Naive thymus-derived CD4-positive, alpha-beta T cell (primary cell): ENCODE results near the gene ADAMTS17. TPM values are rescaled to one million over a fixed set of nuclear protein-coding genes. Genes with fewer than 3 reads are reported as not detected.

Source experiments
- ATAC-seq: fragments of 150-1000 bp; cut with Tn5 transposase; 2 replicates; pipeline ENCODE4 v1.10.0; 2021; ENCODE audit warnings: mild to moderate bottlenecking, moderate library complexity
- CTCF ChIA-PET: fragments of 350-600 bp; sonication (Branson Sonifier 250); formaldehyde crosslinking; loops from one replicate; lab custom pipeline; 2021; ENCODE audit warnings: antibody characterized with exemption; lab: Charles Lee
- POLR2A ChIA-PET: fragments of 350-600 bp; sonication (Branson Sonifier 250); formaldehyde crosslinking; loops from one replicate; lab custom pipeline; 2021; ENCODE audit warnings: antibody characterized with exemption, inconsistent platforms; lab: Charles Lee
- DNase-seq, 9 donors: peaks; one replicate each; pipeline versions ENCODE4 v3.0.0 to v3.0.0-alpha.2; 2020 to 2022; ENCODE audit warnings: mixed read lengths in 1 of 9
- H3K27ac ChIP-seq: one replicate; pipeline ENCODE4 v1.7.0; 2013; ENCODE audit warnings: mild to moderate bottlenecking, low read depth, low read length, moderate library complexity
- H3K27me3 ChIP-seq, 2 donors: one replicate each; pipeline ENCODE4 v1.7.0; 2013; ENCODE audit warnings: low read length in 2 of 2, mild to moderate bottlenecking in 2 of 2, moderate library complexity in 2 of 2; ENCODE audit not compliant: control insufficient read depth in 2 of 2, insufficient read depth in 2 of 2
- H3K36me3 ChIP-seq, 3 experiments: 1 replicate in 2 of 3; 2 replicates in 1 of 3; pipeline ENCODE4 v1.7.0; 2013; ENCODE audit warnings: low read length in 3 of 3, mild to moderate bottlenecking in 3 of 3, moderate library complexity in 1 of 3; ENCODE audit not compliant: insufficient read depth in 3 of 3, control insufficient read depth in 2 of 3
- H3K4me1 ChIP-seq, 2 donors: one replicate each; pipeline ENCODE4 v1.7.0; 2013; ENCODE audit warnings: low read length in 2 of 2, mild to moderate bottlenecking in 2 of 2, moderate library complexity in 1 of 2; ENCODE audit not compliant: control insufficient read depth in 2 of 2, insufficient read depth in 2 of 2
- H3K4me3 ChIP-seq: 2 replicates; pipeline ENCODE4 v1.7.0; 2013; ENCODE audit warnings: mild to moderate bottlenecking, low read length
- H3K9me3 ChIP-seq, 3 experiments: 1 replicate in 2 of 3; 2 replicates in 1 of 3; pipeline ENCODE4 v1.7.0; 2013; ENCODE audit warnings: low read length in 3 of 3; ENCODE audit not compliant: control insufficient read depth in 2 of 3
- H3K27ac Mint-ChIP-seq, 9 donors: one replicate each; pipeline ENCODE4 v1.8.0; 2020 to 2022; ENCODE audit warnings: mixed read lengths in 9 of 9, mild to moderate bottlenecking in 8 of 9, moderate library complexity in 5 of 9, inconsistent platforms in 2 of 9
- H3K27me3 Mint-ChIP-seq, 5 donors: one replicate each; pipeline ENCODE4 v1.8.0; 2021 to 2022; ENCODE audit warnings: mixed read lengths in 5 of 5, mild to moderate bottlenecking in 1 of 5
- H3K36me3 Mint-ChIP-seq, 5 donors: one replicate each; pipeline ENCODE4 v1.8.0; 2020 to 2022; ENCODE audit warnings: mixed read lengths in 5 of 5, mild to moderate bottlenecking in 3 of 5, inconsistent platforms in 1 of 5
- H3K4me1 Mint-ChIP-seq, 7 donors: one replicate each; pipeline ENCODE4 v1.8.0; 2020 to 2022; ENCODE audit warnings: mixed read lengths in 7 of 7, mild to moderate bottlenecking in 3 of 7, inconsistent platforms in 1 of 7
- H3K4me3 Mint-ChIP-seq, 10 donors: one replicate each; pipeline ENCODE4 v1.8.0; 2020 to 2022; ENCODE audit warnings: mild to moderate bottlenecking in 10 of 10, mixed read lengths in 10 of 10, moderate library complexity in 6 of 10, inconsistent platforms in 2 of 10
- H3K9me3 Mint-ChIP-seq, 11 donors: one replicate each; pipeline ENCODE4 v1.8.0; 2020 to 2022; ENCODE audit warnings: mixed read lengths in 11 of 11, mild to moderate bottlenecking in 4 of 11, inconsistent platforms in 1 of 11, moderate library complexity in 1 of 11
- intact Hi-C, 2 donors: fragments of 100-400 bp; cut with micrococcal nuclease; formaldehyde crosslinking; loops; one replicate each; pipeline ENCODE4 v1.15.1; 2023
- polyA plus RNA-seq, 2 donors: library from polyadenylated mRNA; unstranded; fragments of 300-500 nt; fragmentation: Illumina TruSeq; gene quantifications; one replicate each; pipeline ENCODE4 v1.2.3, GENCODE V29; 2021
- total RNA-seq, 6 experiments: library from RNA in 5 of 6; stranded (reverse) in 5 of 6; gene quantifications; 1 replicate in 5 of 6; 2 replicates in 1 of 6; pipeline ENCODE4 v1.2.3 and lab custom pipeline; 2021 to 2026

Gene ADAMTS17
- total and polyA plus RNA-seq, 7 experiments from 2014 or later = 1.5 to 13.5 (median 3.2) TPM

GRCh38 chr15:100334905-100335304 is 6.9 kb downstream of the ADAMTS17 start:
- ChIA-PET CTCF (interaction anchor here (1.2 kb wide), 1 partner anchor 262 kb away, joined by 3 read pairs; no protein-coding TSS in a partner anchor), POLR2A (no interaction called here)
- peaks cover 0 to 26% (median 0%) of the 10 kb centered on the region in 5 donors for H3K27me3 Mint-ChIP-seq
- H3K4me1 Mint-ChIP-seq = peaks cover 43 to 90% (median 85%) of the 10 kb centered on the region in 7 donors
- no peak overlapping the region for H3K4me3 ChIP-seq
- peaks cover 0 to 3% (median 0%) of the 10 kb centered on the region in 5 donors for H3K36me3 Mint-ChIP-seq
- no peak overlapping the region for H3K27ac ChIP-seq
- no peak for ATAC-seq
- DNase-seq = no peak
- H3K27me3 ChIP-seq = no peaks in the 10 kb centered on the region
- H3K36me3 ChIP-seq = no peaks in the 10 kb centered on the region
- no peak overlapping the region for H3K27ac Mint-ChIP-seq
- peak overlapping the region in 4 of 10 donors; percentile 1 to 50 (median 22) for H3K4me3 Mint-ChIP-seq
- intact Hi-C loops = loop anchor here in 1 of 2 donors (5.0 to 10.0 kb wide), 3 partner anchors 120 to 1063 kb away; no protein-coding TSS in a partner anchor
- H3K9me3 ChIP-seq = no peaks in the 10 kb centered on the region
- peaks cover 51 to 59% of the 10 kb centered on the region in 2 donors for H3K4me1 ChIP-seq
- H3K9me3 Mint-ChIP-seq = peaks cover 0 to 1% (median 0%) of the 10 kb centered on the region in 11 donors

- Mint-ChIP-seq H3K9me3 (peaks cover 0 to 1% (median 0%) of the 10 kb centered on the region in 11 donors), H3K27me3 (peaks cover 0 to 22% (median 0%) of the 10 kb centered on the region in 5 donors), H3K27ac (peak overlapping the region in 1 of 9 donors; percentile 14), H3K4me3 (peak overlapping the region in 6 of 10 donors; percentile 5 to 60 (median 40)), H3K36me3 (peaks cover 0 to 3% (median 0%) of the 10 kb centered on the region in 5 donors), H3K4me1 (peaks cover 44 to 91% (median 85%) of the 10 kb centered on the region in 7 donors)
- intact Hi-C loops = loop anchor here in 1 of 2 donors (10.0 kb wide), 1 partner anchor 120 kb away; no protein-coding TSS in a partner anchor
- H3K9me3 ChIP-seq = no peaks in the 10 kb centered on the region
- no peak overlapping the region for H3K27ac ChIP-seq
- no peaks in the 10 kb centered on the region for H3K27me3 ChIP-seq
- peaks cover 55 to 64% of the 10 kb centered on the region in 2 donors for H3K4me1 ChIP-seq
- H3K36me3 ChIP-seq = no peaks in the 10 kb centered on the region
- no peak for ATAC-seq
- ChIA-PET POLR2A (interaction anchor here (1.0 kb wide), 1 partner anchor 16 kb away, joined by 3 read pairs; no protein-coding TSS in a partner anchor), CTCF (interaction anchor here (0.6 kb wide), 1 partner anchor 71 kb away, joined by 3 read pairs; no protein-coding TSS in a partner anchor)
- DNase-seq = no peak
- H3K4me3 ChIP-seq = no peak overlapping the region
Measured at GRCh38 chr15:100334456-100334855, 7.3 kb downstream of the ADAMTS17 start.

DNA sequence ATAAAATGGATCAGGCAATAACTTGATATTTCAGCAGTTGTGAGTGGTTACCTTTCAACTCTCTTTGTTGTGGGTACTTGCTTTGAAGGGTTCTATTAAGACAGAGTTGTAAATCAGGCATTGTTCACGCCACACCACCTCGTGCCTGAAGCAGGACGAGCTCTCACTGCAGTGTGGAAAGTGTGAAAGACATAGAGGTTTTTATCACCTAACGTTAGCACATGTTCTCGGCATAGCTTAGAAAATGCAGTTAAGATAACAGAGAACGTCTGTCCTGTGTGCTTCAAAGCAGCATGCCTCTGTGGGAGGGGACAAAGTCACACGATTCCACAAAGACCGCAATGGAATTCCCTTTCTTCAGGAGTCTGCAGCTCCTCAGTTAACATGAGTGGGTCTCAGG is 7.8 kb downstream of the ADAMTS17 start:
- ChIA-PET CTCF (interaction anchor here (0.5 to 0.6 kb wide), 2 partner anchors 72 to 670 kb away, joined by 3 read pairs; no protein-coding TSS in a partner anchor), POLR2A (interaction anchor here (1.0 kb wide), 1 partner anchor 16 kb away, joined by 3 read pairs; no protein-coding TSS in a partner anchor)
- H3K27ac ChIP-seq = no peak overlapping the region
- peaks cover 58 to 68% of the 10 kb centered on the region in 2 donors for H3K4me1 ChIP-seq
- no peaks in the 10 kb centered on the region for H3K9me3 ChIP-seq
- H3K36me3 Mint-ChIP-seq = peaks cover 0 to 3% (median 0%) of the 10 kb centered on the region in 5 donors
- H3K27me3 Mint-ChIP-seq = peaks cover 0 to 17% (median 0%) of the 10 kb centered on the region in 5 donors
- H3K27ac Mint-ChIP-seq = peak overlapping the region in 2 of 9 donors; percentile 9 to 38
- no peak overlapping the region for H3K4me3 ChIP-seq
- H3K9me3 Mint-ChIP-seq = peaks cover 0 to 1% (median 0%) of the 10 kb centered on the region in 11 donors
- DNase-seq (no peak), ATAC-seq (no peak)
- peak overlapping the region in 9 of 10 donors; percentile 1 to 60 (median 38) for H3K4me3 Mint-ChIP-seq
- H3K27me3 ChIP-seq = no peaks in the 10 kb centered on the region
- H3K36me3 ChIP-seq = no peaks in the 10 kb centered on the region
- peaks cover 44 to 91% (median 85%) of the 10 kb centered on the region in 7 donors for H3K4me1 Mint-ChIP-seq
- intact Hi-C loops = loop anchor here in 1 of 2 donors (10.0 kb wide), 1 partner anchor 119 kb away; no protein-coding TSS in a partner anchor

- Histone ChIP-seq H3K36me3 (no peaks in the 10 kb centered on the region), H3K4me3 (no peak overlapping the region), H3K27me3 (no peaks in the 10 kb centered on the region), H3K27ac (no peak overlapping the region), H3K9me3 (no peaks in the 10 kb centered on the region), H3K4me1 (peaks cover 58 to 68% of the 10 kb centered on the region in 2 donors)
- DNase-seq (no peak), ATAC-seq (no peak)
- Mint-ChIP-seq H3K36me3 (peaks cover 0 to 6% (median 0%) of the 10 kb centered on the region in 5 donors), H3K27me3 (peaks cover 0 to 10% (median 0%) of the 10 kb centered on the region in 5 donors), H3K9me3 (peaks cover 0 to 1% (median 0%) of the 10 kb centered on the region in 11 donors), H3K4me3 (peak overlapping the region in 2 of 10 donors; percentile 12 to 50), H3K4me1 (peaks cover 41 to 91% (median 84%) of the 10 kb centered on the region in 7 donors), H3K27ac (peak overlapping the region in 1 of 9 donors; percentile 4)
- ChIA-PET CTCF (interaction anchor here (0.5 kb wide), 1 partner anchor 670 kb away, joined by 3 read pairs; no protein-coding TSS in a partner anchor), POLR2A (no interaction called here)
- intact Hi-C loops = loop anchor here in 1 of 2 donors (10.0 kb wide), 1 partner anchor 118 kb away; no protein-coding TSS in a partner anchor
Measured at GRCh38 chr15:100333236-100333635, 8.5 kb downstream of the ADAMTS17 start.

DNA sequence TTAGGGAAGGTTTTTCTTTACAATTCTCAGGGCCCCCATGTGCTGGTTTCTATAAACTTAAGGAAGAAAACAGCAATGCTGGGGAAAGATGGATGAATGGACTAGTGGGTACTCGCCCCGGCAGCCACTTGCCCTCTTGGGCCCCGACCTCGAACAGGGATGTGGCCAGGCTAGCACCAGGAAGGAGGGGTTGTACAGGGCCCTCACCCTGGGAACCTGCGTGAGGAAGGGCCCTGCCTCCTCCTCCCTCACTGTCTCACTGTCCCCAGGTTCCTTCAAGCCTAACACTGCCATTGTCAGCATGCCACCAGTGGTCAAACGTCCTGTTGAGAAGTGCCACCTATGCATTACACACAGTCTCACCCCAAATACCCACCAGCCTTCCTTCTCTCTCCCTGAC is 9.1 kb downstream of the ADAMTS17 start:
- H3K4me3 Mint-ChIP-seq = peak overlapping the region in 2 of 10 donors; percentile 12 to 50
- ATAC-seq = no peak
- Histone ChIP-seq H3K36me3 (no peaks in the 10 kb centered on the region), H3K4me1 (peaks cover 58 to 68% of the 10 kb centered on the region in 2 donors), H3K27ac (no peak overlapping the region), H3K9me3 (no peaks in the 10 kb centered on the region), H3K4me3 (no peak overlapping the region), H3K27me3 (no peaks in the 10 kb centered on the region)
- H3K36me3 Mint-ChIP-seq = peaks cover 0 to 7% (median 0%) of the 10 kb centered on the region in 5 donors
- H3K9me3 Mint-ChIP-seq = peaks cover 0 to 1% (median 0%) of the 10 kb centered on the region in 11 donors
- ChIA-PET CTCF (interaction anchor here (1.6 kb wide), 1 partner anchor 10 kb away, joined by 6 read pairs; no protein-coding TSS in a partner anchor), POLR2A (interaction anchor here (0.6 kb wide), 1 partner anchor 8 kb away, joined by 3 read pairs; no protein-coding TSS in a partner anchor)
- peak overlapping the region in 1 of 9 donors; percentile 4 for H3K27ac Mint-ChIP-seq
- H3K27me3 Mint-ChIP-seq = peaks cover 0 to 9% (median 0%) of the 10 kb centered on the region in 5 donors
- DNase-seq = no peak
- intact Hi-C loops = loop anchor here in 1 of 2 donors (10.0 kb wide), 1 partner anchor 118 kb away; no protein-coding TSS in a partner anchor
- peaks cover 41 to 91% (median 83%) of the 10 kb centered on the region in 7 donors for H3K4me1 Mint-ChIP-seq

GRCh38 chr15:100332231-100332630 is 9.5 kb downstream of the ADAMTS17 start:
- no peak for DNase-seq
- H3K9me3 Mint-ChIP-seq = peaks cover 0 to 1% (median 0%) of the 10 kb centered on the region in 11 donors
- H3K27me3 Mint-ChIP-seq = peaks cover 0 to 7% (median 0%) of the 10 kb centered on the region in 5 donors
- H3K36me3 ChIP-seq = no peaks in the 10 kb centered on the region
- peaks cover 41 to 94% (median 83%) of the 10 kb centered on the region in 7 donors for H3K4me1 Mint-ChIP-seq
- H3K4me3 Mint-ChIP-seq = peak overlapping the region in 3 of 10 donors; percentile 20 to 59 (median 50)
- H3K9me3 ChIP-seq = no peaks in the 10 kb centered on the region
- peaks cover 58 to 68% of the 10 kb centered on the region in 2 donors for H3K4me1 ChIP-seq
- ChIA-PET POLR2A (interaction anchor here (0.6 kb wide), 1 partner anchor 9 kb away, joined by 3 read pairs; no protein-coding TSS in a partner anchor), CTCF (interaction anchor here (1.6 kb wide), 1 partner anchor 10 kb away, joined by 6 read pairs; no protein-coding TSS in a partner anchor)
- H3K27ac ChIP-seq = no peak overlapping the region
- peaks cover 0 to 10% (median 0%) of the 10 kb centered on the region in 5 donors for H3K36me3 Mint-ChIP-seq
- intact Hi-C loops = loop anchor here in 1 of 2 donors (10.0 kb wide), 1 partner anchor 117 kb away; no protein-coding TSS in a partner anchor
- H3K27me3 ChIP-seq = no peaks in the 10 kb centered on the region
- H3K27ac Mint-ChIP-seq = peak overlapping the region in 1 of 9 donors; percentile 8
- H3K4me3 ChIP-seq = no peak overlapping the region
- no peak for ATAC-seq
